Chondrocyte (in vitro differentiated cells): ENCODE data around the gene GALK2. TPM values are rescaled to one million over a fixed set of nuclear protein-coding genes. Genes with fewer than 3 reads are reported as not detected.
A peak's percentile ranks its signal among the peaks of the same experiment; 100 is the strongest.

ENCODE experiments used
- DNase-seq: peaks from one replicate; pipeline ENCODE4 v3.0.0; 2021; ENCODE audit warnings: mixed read lengths, low spot score
- H3K27ac Mint-ChIP-seq: one replicate; pipeline ENCODE4 v1.8.0; 2021; ENCODE audit warnings: mild to moderate bottlenecking, moderate library complexity, mixed read lengths; ENCODE audit not compliant: unreplicated experiment
- H3K27me3 Mint-ChIP-seq: 2 replicates; pipeline ENCODE4 v1.8.0; 2021; ENCODE audit warnings: low read depth, mixed read lengths
- H3K36me3 Mint-ChIP-seq: 2 replicates; pipeline ENCODE4 v1.8.0; 2021; ENCODE audit warnings: low read depth, mixed read lengths
- H3K4me1 Mint-ChIP-seq: 2 replicates; pipeline ENCODE4 v1.8.0; 2021; ENCODE audit warnings: low read depth, mild to moderate bottlenecking, mixed read lengths
- H3K4me3 Mint-ChIP-seq: one replicate; pipeline ENCODE4 v1.8.0; 2021; ENCODE audit warnings: mild to moderate bottlenecking, moderate library complexity, mixed read lengths; ENCODE audit not compliant: unreplicated experiment
- H3K9me3 Mint-ChIP-seq: 2 replicates; pipeline ENCODE4 v1.8.0; 2021; ENCODE audit warnings: low read depth, mixed read lengths
- total RNA-seq: library from RNA; stranded (reverse); gene quantifications from 3 replicates; pipeline ENCODE4 v1.2.1, GENCODE V29; 2021
- TF ChIP-seq, protein P1 (sequence below): fragments of 200-600 bp; sonication (generic); IDR thresholded peaks from 2 replicates; pipeline ENCODE4 v1.5.0; 2021; ENCODE audit warnings: antibody characterized with exemption, mild to moderate bottlenecking, moderate library complexity

Gene GALK2
- total RNA-seq, 1 donor from 2014 or later: 14.8 TPM

DNA sequence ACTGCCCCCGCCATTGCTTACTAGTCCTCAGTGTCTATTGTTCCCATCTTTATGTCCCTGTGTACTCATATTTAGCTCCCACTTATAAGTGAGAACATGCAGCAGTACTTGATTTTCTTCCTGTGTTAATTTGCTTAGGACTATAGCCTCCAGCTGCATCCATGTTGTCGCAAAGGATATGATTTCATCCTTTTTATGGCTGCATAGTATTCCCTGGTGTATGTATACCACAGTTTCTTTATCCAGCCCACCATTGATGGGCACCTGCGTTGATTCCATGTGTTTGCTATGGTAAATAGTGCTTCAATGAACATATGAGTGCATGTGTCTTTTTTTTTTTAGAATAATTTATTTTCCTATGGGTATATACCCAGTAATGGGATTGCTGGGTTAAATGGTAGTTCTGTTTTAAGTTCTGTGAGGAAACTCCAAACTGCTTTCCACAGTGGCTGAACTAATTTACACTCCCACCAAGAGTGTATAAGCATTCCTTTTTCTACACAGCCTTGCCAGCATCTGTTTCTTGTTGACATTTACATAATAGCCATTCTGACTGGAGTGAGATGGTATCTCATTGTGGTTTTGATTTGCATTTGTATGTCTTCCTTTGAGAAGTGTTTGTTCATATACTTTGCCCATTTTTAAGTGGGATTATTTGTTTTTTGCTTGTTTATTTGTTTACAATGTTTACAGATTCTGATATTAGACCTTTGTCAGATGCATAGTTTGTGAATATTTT is 53.7 kb downstream of the GALK2 start:
- Mint-ChIP-seq H3K4me3 (no peak overlapping the region), H3K4me1 (peaks cover 4% of the 10 kb centered on the region), H3K9me3 (peaks cover 23% of the 10 kb centered on the region), H3K27me3 (no peaks in the 10 kb centered on the region), H3K36me3 (peaks cover 23% of the 10 kb centered on the region), H3K27ac (no peak overlapping the region)
- DNase-seq: no peak
- TF ChIP-seq, protein P1, sequence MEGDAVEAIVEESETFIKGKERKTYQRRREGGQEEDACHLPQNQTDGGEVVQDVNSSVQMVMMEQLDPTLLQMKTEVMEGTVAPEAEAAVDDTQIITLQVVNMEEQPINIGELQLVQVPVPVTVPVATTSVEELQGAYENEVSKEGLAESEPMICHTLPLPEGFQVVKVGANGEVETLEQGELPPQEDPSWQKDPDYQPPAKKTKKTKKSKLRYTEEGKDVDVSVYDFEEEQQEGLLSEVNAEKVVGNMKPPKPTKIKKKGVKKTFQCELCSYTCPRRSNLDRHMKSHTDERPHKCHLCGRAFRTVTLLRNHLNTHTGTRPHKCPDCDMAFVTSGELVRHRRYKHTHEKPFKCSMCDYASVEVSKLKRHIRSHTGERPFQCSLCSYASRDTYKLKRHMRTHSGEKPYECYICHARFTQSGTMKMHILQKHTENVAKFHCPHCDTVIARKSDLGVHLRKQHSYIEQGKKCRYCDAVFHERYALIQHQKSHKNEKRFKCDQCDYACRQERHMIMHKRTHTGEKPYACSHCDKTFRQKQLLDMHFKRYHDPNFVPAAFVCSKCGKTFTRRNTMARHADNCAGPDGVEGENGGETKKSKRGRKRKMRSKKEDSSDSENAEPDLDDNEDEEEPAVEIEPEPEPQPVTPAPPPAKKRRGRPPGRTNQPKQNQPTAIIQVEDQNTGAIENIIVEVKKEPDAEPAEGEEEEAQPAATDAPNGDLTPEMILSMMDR: no peak

DNA sequence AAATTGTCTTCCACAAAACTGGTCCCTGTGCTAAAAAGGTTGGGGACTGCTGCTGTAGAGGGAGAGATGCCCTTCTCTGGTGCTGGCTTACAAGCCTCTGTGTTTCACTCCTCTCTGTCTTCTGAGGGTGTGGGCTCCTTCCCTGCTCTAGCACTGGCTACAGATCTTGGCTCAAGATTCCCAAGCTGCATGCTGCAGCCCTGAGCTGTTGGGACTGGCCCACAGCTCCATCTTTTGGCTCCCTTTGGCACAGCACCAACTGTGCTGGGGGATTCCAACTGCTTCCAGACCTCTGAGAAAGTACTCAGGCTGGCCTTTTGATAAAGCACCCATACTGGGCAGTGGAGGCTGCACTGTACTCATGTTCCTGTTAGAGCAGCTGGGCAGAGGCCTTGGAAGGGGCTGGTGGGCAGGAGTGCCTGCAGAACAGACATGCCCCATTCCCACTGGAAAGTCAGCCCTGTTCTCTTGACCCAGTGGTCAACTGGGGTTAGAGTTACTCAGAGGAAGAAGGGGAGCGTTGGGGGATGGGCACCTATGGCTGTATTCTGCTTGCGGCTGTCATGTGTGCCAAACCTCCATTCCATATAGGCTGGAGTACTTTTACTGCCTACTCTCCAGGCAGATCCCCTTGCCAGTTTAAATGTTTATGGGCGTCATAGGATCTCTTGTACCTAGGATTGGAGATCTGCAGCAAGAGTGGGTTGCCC is 55.7 kb downstream of the GALK2 start:
- no peak for DNase-seq
- no peaks in the 10 kb centered on the region for H3K27me3 Mint-ChIP-seq
- peaks cover 20% of the 10 kb centered on the region for H3K36me3 Mint-ChIP-seq
- H3K4me1 Mint-ChIP-seq: peaks cover 4% of the 10 kb centered on the region
- no peak overlapping the region for H3K4me3 Mint-ChIP-seq
- H3K9me3 Mint-ChIP-seq: peaks cover 27% of the 10 kb centered on the region
- TF ChIP-seq, protein P1: peak; percentile 55
- H3K27ac Mint-ChIP-seq: no peak overlapping the region

DNA sequence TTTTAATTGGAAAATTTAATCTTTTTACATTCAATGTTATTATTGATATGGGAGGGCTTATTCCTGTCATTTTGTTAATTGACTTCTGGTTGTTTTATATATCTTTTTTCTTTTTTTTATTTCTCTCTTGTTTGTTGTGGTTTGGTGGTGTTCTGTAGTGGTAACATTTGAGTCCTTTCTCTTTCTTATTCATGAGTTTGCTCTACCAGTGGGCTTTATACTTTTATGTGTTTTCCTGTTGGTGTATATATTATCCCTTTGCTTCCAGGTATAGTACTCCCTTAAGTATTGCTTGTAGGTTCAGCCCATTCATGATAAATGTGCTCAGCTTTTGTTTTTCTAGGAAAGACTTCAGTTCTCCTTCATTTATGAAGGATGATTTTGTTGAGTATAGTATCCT is 57.6 kb downstream of the GALK2 start:
- Mint-ChIP-seq H3K4me3 (no peak overlapping the region), H3K36me3 (peaks cover 21% of the 10 kb centered on the region), H3K27me3 (no peaks in the 10 kb centered on the region), H3K4me1 (peaks cover 4% of the 10 kb centered on the region), H3K27ac (no peak overlapping the region), H3K9me3 (peaks cover 18% of the 10 kb centered on the region)
- TF ChIP-seq, protein P1: no peak
- DNase-seq: no peak

DNA sequence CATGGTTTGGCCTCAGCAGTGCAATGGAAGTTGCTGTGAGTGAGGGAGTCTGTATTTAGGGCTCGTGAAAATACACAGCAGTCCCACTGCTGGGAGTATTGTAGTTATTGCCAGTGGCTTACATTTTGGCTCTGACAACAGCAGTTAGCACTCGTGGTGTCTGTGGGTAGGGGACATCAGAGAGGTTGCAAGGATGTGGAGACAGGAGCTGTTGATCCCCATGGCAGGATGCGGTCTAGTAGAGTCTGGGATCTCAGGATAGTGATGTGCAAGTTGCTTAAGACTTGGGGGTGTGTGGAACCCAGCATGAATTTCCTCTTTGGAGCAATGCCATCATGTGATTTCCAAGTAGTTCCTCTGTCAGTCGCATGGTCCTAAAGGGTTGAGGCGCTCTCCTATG is 59.9 kb downstream of the GALK2 start:
- Mint-ChIP-seq H3K4me3 (no peak overlapping the region), H3K9me3 (peaks cover 13% of the 10 kb centered on the region), H3K27ac (no peak overlapping the region), H3K4me1 (peaks cover 4% of the 10 kb centered on the region), H3K27me3 (no peaks in the 10 kb centered on the region), H3K36me3 (peaks cover 22% of the 10 kb centered on the region)
- TF ChIP-seq, protein P1: no peak
- DNase-seq: no peak

DNA sequence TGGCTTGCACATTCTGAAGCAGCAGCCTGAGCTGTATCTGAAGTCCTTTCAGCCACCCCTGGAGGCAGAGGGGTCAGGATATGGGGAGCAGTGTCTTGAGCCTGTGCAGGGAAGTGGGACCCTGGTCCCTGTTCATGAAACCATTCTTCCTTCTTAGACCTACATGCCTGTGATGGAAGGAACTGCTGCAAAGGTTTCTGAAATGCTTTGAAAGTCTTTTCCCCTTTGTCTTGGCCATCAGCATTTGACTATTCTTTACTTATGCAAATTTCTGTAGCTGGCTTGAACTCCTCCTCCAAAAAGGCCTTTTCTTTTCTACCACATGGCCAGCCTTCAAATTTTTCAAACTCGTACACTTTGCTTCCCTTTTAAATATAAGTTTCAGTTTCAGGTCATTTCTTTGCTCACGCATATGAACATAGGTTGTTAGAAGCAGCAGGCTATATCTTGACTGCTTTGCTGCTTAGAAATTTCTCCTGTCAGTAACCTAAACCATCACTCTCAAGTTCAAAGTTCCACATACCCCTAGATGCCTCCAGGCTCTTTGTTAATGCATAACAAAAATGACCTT is 62.3 kb downstream of the GALK2 start:
- Mint-ChIP-seq H3K27me3 (no peaks in the 10 kb centered on the region), H3K4me3 (no peak overlapping the region), H3K9me3 (peaks cover 13% of the 10 kb centered on the region), H3K36me3 (peaks cover 18% of the 10 kb centered on the region), H3K4me1 (peaks cover 14% of the 10 kb centered on the region), H3K27ac (no peak overlapping the region)
- no peak for DNase-seq
- TF ChIP-seq, protein P1: no peak
